HG02973 (cell line): ENCODE measurements around the gene HSD3B7.
"Not testable (repeated sequence)": the region's sequence is repeated elsewhere in the genome, so short reads cannot be mapped to it uniquely, and the experiment has no call there.

Experiments
- ATAC-seq: cut with Tn5 transposase; IDR thresholded peaks from one replicate; pipeline ENCODE4 v1.9.1; 2021; ENCODE audit warnings: moderate library complexity; ENCODE audit not compliant: unreplicated experiment

Gene HSD3B7

DNA sequence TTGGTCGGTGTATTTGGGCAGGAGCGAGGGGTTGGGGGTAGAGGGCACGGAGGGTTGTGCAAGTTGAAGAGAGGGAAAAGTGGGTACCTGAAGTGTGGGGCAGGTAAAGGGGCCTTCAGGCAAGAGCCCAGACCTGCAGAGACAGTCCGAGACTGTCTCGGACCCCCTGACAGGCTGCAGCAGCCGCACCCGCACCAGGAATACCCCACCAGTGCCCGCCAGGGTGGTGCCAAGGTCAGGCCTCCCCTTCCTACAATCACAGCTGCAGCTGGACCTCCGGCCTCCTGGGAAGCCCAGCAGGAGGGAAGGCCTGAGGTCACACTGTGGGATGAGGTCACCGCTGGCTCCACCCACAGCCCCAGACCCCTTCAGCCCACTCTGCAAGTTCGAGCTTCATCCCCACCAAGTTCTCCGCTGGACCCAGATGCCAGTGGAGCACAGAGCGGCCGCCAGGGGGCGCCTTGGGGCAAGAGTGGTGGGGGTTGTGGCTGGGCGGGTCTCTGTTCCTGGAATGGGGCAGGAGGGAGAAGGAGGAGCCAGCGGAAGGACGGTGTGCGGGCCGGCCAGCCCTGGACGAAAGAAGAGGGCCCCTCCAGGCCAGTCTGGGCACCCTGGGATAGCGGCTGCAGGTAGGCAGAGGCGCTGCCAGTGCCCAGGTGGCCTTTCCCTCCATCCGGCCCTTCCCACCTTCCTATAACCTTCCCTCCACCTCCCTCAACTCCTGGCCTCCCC is at the start of gene HSD3B7:
HSD3B7 (plus strand) TSS at position 539 of the 732 bp plus-strand sequence. CDS start 452 bp downstream, outside the sequence.
- ATAC-seq = no peak

GRCh38 chr16:30937692-30938091 is 47.3 kb upstream of the HSD3B7 start:
- ATAC-seq = no peak

GRCh38 chr16:30939571-30939970 is 45.4 kb upstream of the HSD3B7 start:
- ATAC-seq = not testable (repeated sequence)

- ATAC-seq = peak; percentile 87
Measured at GRCh38 chr16:30941600-30942425, 43.2 kb upstream of the HSD3B7 start.

GRCh38 chr16:30942426-30942806 is 42.6 kb upstream of the HSD3B7 start:
- no peak for ATAC-seq

DNA sequence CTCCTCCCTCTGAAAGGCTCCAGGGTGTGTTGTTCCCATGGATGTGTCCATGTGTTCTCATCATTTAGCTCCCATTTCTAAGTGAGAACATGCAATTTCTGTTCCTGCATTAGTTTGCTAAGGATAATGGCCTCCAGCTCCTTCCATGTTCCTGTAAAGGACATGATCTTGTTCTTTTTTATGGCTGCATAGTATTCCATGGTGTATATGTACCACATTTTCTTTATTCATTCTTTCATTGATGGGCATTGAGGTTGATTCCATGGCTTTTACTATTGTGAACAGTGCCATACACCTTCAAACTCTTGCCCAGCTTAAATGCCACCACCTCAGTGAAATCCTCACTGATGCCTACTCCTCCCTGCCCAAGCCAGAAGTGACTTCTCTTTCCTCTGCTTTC is 40.7 kb upstream of the HSD3B7 start:
- ATAC-seq = no peak

- no peak for ATAC-seq
Measured at GRCh38 chr16:30946671-30947540, 38.1 kb upstream of the HSD3B7 start.

GRCh38 chr16:30947541-30947858 is 37.5 kb upstream of the HSD3B7 start:
- no peak for ATAC-seq

- ATAC-seq = no peak
Measured at GRCh38 chr16:30947859-30948666, 36.9 kb upstream of the HSD3B7 start.

GRCh38 chr16:30948667-30949649 is 36.0 kb upstream of the HSD3B7 start, which contains the start of gene ORAI3:
Gene ORAI3, plus strand, starts transcription at chr16:30949068. Its CDS starts 222 bp downstream, at chr16:30949290.
- peak; percentile 59 for ATAC-seq

DNA sequence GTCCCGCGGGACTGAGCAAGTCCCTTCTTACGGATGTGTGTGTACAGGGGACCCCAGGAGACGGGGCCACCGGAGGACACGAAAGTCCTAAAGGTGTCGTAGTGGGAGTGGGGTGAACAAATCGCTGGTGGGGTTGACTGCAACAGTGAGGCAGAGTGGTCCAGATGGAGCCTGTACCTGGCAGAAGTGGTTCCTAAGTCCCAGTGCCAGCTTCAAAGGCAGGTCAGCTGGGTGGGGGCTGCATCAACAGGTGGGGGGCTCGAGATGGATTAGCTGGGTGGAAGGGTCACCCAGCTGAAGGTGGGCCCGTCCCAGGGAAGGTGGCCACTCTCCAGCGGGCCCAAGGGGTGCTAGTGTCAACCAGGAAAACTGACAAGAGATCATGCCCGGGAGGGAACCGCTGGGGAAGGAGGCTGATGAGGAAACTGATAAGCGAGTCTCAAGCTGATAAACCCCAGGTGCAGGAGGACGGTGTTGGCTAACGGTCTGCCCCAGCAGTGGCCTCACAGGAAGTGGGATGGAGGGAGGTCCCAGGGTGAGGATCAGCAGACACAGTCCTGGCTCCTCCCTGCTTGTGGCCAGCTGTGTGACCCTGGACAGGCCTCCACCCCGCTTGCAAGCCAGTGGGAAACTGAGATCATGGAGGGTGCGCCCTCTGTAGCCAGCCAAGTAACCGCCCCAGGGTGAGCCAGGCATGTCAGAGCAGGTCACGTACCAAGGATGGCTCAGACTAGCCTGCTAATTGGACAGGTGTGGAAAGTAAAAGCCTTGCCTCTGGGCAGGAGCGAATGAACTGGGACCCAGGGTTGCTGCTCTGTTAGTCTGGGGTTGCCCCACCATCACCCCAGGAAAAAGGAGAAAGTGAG is 35.1 kb upstream of the HSD3B7 start:
- peak; percentile 33 for ATAC-seq

DNA sequence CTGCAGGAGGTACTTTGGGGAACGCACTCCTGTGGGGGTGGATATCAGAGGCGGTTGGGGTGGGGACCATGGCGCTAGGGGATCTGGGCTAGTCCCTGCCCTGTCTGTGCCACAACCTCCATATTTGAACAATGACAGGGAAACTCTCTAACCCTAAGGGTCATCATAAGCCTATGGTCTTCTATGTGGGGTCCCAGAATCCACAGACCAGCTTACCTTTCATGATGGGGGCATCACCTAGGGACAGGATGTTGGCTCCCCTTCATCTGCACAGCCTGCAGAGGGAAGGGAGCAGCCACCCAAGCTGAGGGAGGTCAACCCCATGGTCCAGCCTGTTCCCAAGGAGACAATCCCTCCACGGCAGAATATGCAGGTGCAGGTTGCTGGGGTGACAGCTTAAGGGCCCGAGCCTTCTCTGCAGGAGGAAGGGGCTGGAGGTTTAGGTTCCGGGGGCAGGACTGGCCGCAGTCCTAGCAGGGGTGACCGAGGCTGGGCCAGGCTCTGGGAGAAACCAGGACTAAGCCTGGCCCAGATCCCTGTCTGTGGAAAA is 34.4 kb upstream of the HSD3B7 start:
- ATAC-seq = peak; percentile 2

GRCh38 chr16:30951193-30951592 is 33.8 kb upstream of the HSD3B7 start:
- no peak for ATAC-seq

GRCh38 chr16:30951750-30952149 is 33.3 kb upstream of the HSD3B7 start:
- no peak for ATAC-seq

DNA sequence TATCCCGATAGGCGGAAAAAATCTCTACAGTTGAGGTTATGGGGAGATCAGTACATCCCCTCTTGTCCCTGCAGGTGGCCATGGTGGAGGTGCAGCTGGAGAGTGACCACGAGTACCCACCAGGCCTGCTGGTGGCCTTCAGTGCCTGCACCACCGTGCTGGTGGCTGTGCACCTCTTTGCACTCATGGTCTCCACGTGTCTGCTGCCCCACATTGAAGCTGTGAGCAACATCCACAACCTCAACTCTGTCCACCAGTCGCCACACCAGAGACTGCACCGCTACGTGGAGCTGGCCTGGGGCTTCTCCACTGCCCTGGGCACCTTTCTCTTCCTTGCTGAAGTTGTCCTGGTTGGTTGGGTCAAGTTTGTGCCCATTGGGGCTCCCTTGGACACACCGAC is 31.9 kb upstream of the HSD3B7 start:
- ATAC-seq = no peak

- no peak for ATAC-seq
Measured at GRCh38 chr16:30953511-30954124, 31.4 kb upstream of the HSD3B7 start.

DNA sequence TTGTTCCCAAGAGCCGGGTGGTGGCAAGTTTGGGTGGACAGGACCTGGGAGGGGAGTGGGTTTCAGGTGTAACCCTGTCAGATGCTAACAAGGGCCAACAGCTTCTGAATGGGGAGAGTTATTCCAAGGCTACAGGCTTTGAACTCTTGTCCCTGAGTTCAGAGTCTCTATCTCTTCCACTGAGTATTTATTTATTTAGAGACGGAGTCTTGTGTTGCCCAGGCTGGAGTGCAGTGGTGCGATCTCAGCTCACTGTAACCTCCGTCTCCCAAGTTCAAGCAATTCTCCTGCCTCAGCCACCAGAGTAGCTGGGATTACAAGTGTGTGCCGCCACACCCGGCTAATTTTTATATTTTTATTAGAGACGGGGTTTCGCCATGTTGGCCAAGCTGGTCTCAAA is 30.0 kb upstream of the HSD3B7 start:
- no peak for ATAC-seq
